ENCODE results near the gene SPAG16.
"Not testable (repeated sequence)": the region's sequence is repeated elsewhere in the genome, so short reads cannot be mapped to it uniquely, and the experiment has no call there.

Gene SPAG16

DNA sequence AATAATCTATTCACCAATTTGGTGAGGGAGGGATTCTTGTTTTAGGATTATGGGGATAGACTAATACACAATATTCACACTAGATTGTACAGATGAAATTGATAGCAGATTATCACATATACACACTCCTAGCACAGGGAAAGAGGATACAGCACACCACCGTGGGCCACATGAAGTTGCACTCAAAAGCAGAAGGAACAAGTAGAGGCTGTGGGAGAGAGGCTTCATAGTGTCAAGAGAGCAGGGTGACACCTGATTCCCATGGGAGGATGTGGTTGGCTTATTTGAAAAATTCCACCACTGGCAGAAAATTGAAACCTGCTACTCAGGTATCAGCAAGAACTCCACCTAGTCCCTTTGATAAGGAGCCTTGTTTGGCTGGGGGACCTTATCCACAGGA lies 395.6 kb downstream of the SPAG16 start:
- Mint-ChIP-seq H3K27ac (no peak overlapping the region), H3K27me3 (no peaks in the 10 kb centered on the region), H3K36me3 (ENCODE audit: insufficient read depth) (no peaks in the 10 kb centered on the region), H3K4me3 (no peak overlapping the region), H3K9me3 (peaks cover 0 to 1% of the 10 kb centered on the region in 2 donors), H3K4me1 (ENCODE audit: low read depth in 2 of 2) (no peaks in the 10 kb centered on the region)
- ATAC-seq (replicated peaks) (no peak), DNase-seq (no peak)

DNA sequence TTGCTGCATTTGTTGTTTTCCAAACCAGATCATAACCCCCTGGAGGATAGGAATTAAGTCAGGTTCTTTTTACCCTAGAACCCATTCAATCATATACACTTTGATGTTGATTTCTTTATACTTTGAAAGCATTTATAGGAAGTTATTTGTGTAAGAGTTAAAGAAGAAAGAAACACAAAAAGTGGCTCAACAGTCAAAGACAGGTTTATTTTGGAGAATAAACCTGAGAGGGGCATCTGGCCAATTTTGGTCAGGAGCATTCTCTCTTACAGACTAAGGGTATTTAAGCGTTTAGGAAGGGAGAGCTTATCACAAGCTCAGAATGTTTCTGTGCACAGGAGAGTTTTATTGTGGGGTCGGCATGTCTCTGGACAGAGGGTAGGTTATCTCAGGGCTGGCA lies 398.0 kb downstream of the SPAG16 start:
- H3K27me3 Mint-ChIP-seq: no peaks in the 10 kb centered on the region
- H3K27ac Mint-ChIP-seq: no peak overlapping the region
- H3K4me1 Mint-ChIP-seq (ENCODE audit: low read depth in 2 of 2): no peaks in the 10 kb centered on the region
- DNase-seq (no peak), ATAC-seq (replicated peaks) (no peak)
- no peak overlapping the region for H3K4me3 Mint-ChIP-seq
- H3K9me3 Mint-ChIP-seq: no peaks in the 10 kb centered on the region
- H3K36me3 Mint-ChIP-seq (ENCODE audit: insufficient read depth): no peaks in the 10 kb centered on the region

- Mint-ChIP-seq H3K36me3 (ENCODE audit: insufficient read depth) (no peaks in the 10 kb centered on the region), H3K4me1 (ENCODE audit: low read depth in 2 of 2) (no peaks in the 10 kb centered on the region), H3K27ac (no peak overlapping the region), H3K4me3 (no peak overlapping the region), H3K27me3 (no peaks in the 10 kb centered on the region), H3K9me3 (no peaks in the 10 kb centered on the region)
- DNase-seq (no peak), ATAC-seq (replicated peaks) (no peak)
These were observed 403.9 kb downstream of the SPAG16 start for GRCh38 chr2:213688133-213688532.

DNA sequence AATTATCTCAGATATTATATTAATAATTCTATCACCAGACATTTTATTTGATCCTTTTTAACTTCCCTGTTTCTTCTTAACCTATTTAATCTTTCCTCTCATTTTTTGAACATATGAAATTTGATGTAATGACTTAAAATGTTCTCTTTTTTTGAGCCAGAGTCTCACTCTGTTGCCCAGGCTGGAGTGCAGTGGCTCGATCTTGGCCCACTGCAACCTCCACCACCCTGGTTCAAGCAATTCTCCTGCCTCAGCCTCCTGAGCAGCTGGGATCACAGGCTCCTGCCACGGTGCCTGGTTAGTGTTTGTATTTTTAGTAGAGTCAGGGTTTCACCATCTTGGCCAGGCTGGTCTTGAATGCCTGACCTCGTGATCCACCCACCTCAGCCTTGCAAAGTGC lies 404.6 kb downstream of the SPAG16 start:
- ATAC-seq (replicated peaks); H3K27me3 Mint-ChIP-seq; H3K27ac Mint-ChIP-seq; DNase-seq; H3K9me3 Mint-ChIP-seq; H3K36me3 Mint-ChIP-seq (ENCODE audit: insufficient read depth); H3K4me1 Mint-ChIP-seq (ENCODE audit: low read depth in 2 of 2); H3K4me3 Mint-ChIP-seq: not testable (repeated sequence)

GRCh38 chr2:213689585-213689984 lies 405.3 kb downstream of the SPAG16 start:
- Mint-ChIP-seq H3K9me3 (no peaks in the 10 kb centered on the region), H3K4me3 (no peak overlapping the region), H3K27me3 (no peaks in the 10 kb centered on the region), H3K36me3 (ENCODE audit: insufficient read depth) (no peaks in the 10 kb centered on the region), H3K4me1 (ENCODE audit: low read depth in 2 of 2) (no peaks in the 10 kb centered on the region), H3K27ac (no peak overlapping the region)
- DNase-seq (no peak), ATAC-seq (replicated peaks) (no peak)

GRCh38 chr2:213691351-213691750 lies 407.1 kb downstream of the SPAG16 start:
- H3K4me3 Mint-ChIP-seq: no peak overlapping the region
- DNase-seq: no peak
- no peaks in the 10 kb centered on the region for H3K27me3 Mint-ChIP-seq
- no peaks in the 10 kb centered on the region for H3K9me3 Mint-ChIP-seq
- no peaks in the 10 kb centered on the region for H3K4me1 Mint-ChIP-seq (ENCODE audit: low read depth in 2 of 2)
- H3K36me3 Mint-ChIP-seq (ENCODE audit: insufficient read depth): no peaks in the 10 kb centered on the region
- ATAC-seq (replicated peaks): no peak
- no peak overlapping the region for H3K27ac Mint-ChIP-seq

- Mint-ChIP-seq H3K27ac (no peak overlapping the region), H3K4me1 (ENCODE audit: low read depth in 2 of 2) (no peaks in the 10 kb centered on the region), H3K9me3 (no peaks in the 10 kb centered on the region), H3K4me3 (no peak overlapping the region), H3K36me3 (ENCODE audit: insufficient read depth) (no peaks in the 10 kb centered on the region), H3K27me3 (no peaks in the 10 kb centered on the region)
- ATAC-seq (replicated peaks): no peak
- no peak for DNase-seq
These were observed 412.2 kb downstream of the SPAG16 start for GRCh38 chr2:213696442-213696841.

DNA sequence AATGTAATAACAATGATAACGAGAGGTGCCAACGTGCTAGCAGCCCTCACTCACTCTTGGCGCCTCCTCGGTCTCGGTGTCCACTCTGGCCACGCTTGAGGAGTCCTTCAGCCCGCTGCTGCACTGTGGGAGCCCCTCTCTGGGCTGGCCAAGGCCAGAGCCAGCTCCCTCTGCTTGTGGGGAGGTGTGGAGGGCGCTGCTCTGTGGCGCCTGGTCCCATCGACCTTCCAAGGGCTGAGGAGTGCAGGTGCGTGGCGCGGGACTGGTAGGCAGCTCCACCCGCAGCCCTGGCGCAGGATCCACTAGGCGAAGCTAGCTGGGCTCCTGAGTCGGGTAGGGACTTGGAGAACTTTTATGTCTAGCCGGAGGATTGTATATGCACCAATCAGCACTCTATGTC lies 417.1 kb downstream of the SPAG16 start:
- not testable (repeated sequence) for DNase-seq; H3K4me3 Mint-ChIP-seq; H3K4me1 Mint-ChIP-seq (ENCODE audit: low read depth in 2 of 2); H3K36me3 Mint-ChIP-seq (ENCODE audit: insufficient read depth); H3K27me3 Mint-ChIP-seq; ATAC-seq (replicated peaks); H3K9me3 Mint-ChIP-seq; H3K27ac Mint-ChIP-seq

GRCh38 chr2:213703406-213704098 lies 419.3 kb downstream of the SPAG16 start:
- H3K27ac Mint-ChIP-seq: no peak overlapping the region
- no peak for DNase-seq
- H3K4me1 Mint-ChIP-seq (ENCODE audit: low read depth in 2 of 2): no peaks in the 10 kb centered on the region
- ATAC-seq (replicated peaks): no peak
- no peaks in the 10 kb centered on the region for H3K27me3 Mint-ChIP-seq
- no peak overlapping the region for H3K4me3 Mint-ChIP-seq
- peaks cover 0 to 2% of the 10 kb centered on the region in 2 donors for H3K9me3 Mint-ChIP-seq
- no peaks in the 10 kb centered on the region for H3K36me3 Mint-ChIP-seq (ENCODE audit: insufficient read depth)

DNA sequence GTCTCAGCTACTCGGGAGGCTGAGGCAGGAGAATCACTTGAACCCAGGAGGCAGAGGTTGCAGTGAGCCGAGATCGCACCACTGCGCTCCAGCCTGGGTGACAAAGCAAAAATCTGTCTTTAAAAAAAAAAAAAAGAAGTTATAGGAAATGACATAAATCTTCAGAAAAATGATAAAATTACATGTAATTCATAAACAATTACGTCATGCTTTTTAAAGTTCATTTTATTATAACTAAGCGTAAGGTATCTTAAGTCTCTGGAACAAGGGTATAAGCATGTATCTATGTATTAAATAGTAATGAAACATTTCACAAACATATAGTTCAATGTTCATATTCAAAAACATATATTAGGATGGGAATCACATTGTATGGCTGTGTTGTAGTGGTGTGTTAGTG lies 425.9 kb downstream of the SPAG16 start:
- Mint-ChIP-seq H3K4me3 (no peak overlapping the region), H3K27me3 (no peaks in the 10 kb centered on the region), H3K4me1 (ENCODE audit: low read depth in 2 of 2) (no peaks in the 10 kb centered on the region), H3K36me3 (ENCODE audit: insufficient read depth) (no peaks in the 10 kb centered on the region), H3K27ac (no peak overlapping the region), H3K9me3 (peaks cover 0 to 4% of the 10 kb centered on the region in 2 donors)
- DNase-seq (no peak), ATAC-seq (replicated peaks) (no peak)

GRCh38 chr2:213718411-213718810 lies 434.1 kb downstream of the SPAG16 start:
- not testable (repeated sequence) for DNase-seq; H3K9me3 Mint-ChIP-seq; H3K27me3 Mint-ChIP-seq; H3K27ac Mint-ChIP-seq; ATAC-seq (replicated peaks); H3K4me3 Mint-ChIP-seq; H3K36me3 Mint-ChIP-seq (ENCODE audit: insufficient read depth); H3K4me1 Mint-ChIP-seq (ENCODE audit: low read depth in 2 of 2)

DNA sequence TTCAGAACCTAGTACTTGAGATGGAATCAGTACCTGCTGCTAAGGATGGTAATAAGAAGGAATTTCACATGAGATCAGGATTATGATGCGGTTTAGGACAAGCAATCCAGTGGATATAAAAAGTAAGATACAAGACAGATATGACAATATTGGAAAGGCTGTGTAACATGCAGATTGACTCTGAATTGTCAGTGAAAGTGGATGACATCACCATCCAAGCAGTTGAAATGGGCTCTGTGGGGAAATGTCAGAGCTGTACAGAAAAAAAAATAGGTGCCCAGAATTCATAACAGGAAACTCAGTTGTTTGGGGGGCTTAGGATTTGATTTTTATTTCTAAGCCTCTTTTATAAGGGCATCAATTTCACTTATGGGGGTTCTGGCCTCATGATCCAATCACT lies 438.3 kb downstream of the SPAG16 start:
- H3K27ac Mint-ChIP-seq: no peak overlapping the region
- no peaks in the 10 kb centered on the region for H3K27me3 Mint-ChIP-seq
- H3K36me3 Mint-ChIP-seq (ENCODE audit: insufficient read depth): no peaks in the 10 kb centered on the region
- no peak for ATAC-seq (replicated peaks)
- no peak overlapping the region for H3K4me3 Mint-ChIP-seq
- H3K4me1 Mint-ChIP-seq (ENCODE audit: low read depth in 2 of 2): peaks cover 0 to 1% of the 10 kb centered on the region in 2 donors
- no peaks in the 10 kb centered on the region for H3K9me3 Mint-ChIP-seq
- DNase-seq: no peak

DNA sequence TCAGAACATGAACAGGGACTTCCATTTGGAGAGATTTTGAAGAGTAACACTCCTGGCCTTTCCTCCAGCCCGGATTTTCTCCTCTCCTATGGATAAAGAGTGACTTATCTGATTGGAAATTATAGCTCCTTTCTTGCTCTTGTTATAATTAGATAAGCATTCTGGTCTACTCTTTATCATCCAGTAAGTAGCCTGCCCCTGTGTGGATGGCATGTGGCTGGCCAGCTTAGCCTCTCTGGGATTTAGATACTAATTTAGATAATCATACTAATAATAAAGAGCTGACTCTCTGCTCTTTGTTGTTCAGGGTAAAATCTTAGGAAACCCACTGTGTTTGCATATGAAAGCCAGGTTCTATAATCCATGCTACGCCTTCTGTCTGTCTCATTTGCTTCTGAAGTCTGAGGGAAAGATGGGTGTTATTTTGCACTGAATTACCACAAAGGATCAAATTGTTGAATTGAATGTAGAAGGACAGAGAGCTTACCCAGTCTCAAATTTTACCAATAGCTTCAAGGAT lies 438.8 kb downstream of the SPAG16 start:
- Mint-ChIP-seq H3K9me3 (no peaks in the 10 kb centered on the region), H3K4me3 (no peak overlapping the region), H3K36me3 (ENCODE audit: insufficient read depth) (no peaks in the 10 kb centered on the region), H3K27ac (no peak overlapping the region), H3K27me3 (no peaks in the 10 kb centered on the region), H3K4me1 (ENCODE audit: low read depth in 2 of 2) (peaks cover 0 to 1% of the 10 kb centered on the region in 2 donors)
- no peak for ATAC-seq (replicated peaks)
- DNase-seq: no peak

DNA sequence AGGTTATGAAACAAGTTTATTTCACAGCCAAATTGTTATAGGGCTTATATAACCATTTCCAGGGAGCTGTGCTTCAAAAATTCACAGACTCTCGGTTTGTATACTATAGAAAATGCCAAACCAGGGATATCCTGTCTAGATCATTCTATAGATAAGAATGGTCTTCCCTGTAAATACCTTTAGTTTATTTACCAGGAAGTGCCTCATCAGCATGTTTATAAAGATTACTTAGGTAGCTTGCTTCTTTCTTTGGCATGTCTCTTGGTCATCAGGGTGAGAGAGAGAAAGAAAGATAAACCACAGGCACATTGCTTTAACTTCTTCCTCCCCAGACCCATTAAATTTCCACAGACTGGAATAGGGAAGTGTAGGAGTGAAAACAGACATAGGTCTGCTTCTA lies 439.4 kb downstream of the SPAG16 start:
- no peaks in the 10 kb centered on the region for H3K36me3 Mint-ChIP-seq (ENCODE audit: insufficient read depth)
- H3K27ac Mint-ChIP-seq: no peak overlapping the region
- H3K4me1 Mint-ChIP-seq (ENCODE audit: low read depth in 2 of 2): peaks cover 0 to 1% of the 10 kb centered on the region in 2 donors
- no peak for ATAC-seq (replicated peaks)
- no peak overlapping the region for H3K4me3 Mint-ChIP-seq
- H3K27me3 Mint-ChIP-seq: no peaks in the 10 kb centered on the region
- no peaks in the 10 kb centered on the region for H3K9me3 Mint-ChIP-seq
- no peak for DNase-seq
